Testis (tissue), 2 donors: ENCODE results near the gene GRB14.

Experiments used
- CTCF ChIP-seq, 3 experiments: fragments of 450-650 bp in 2 of 3; fragments of 200-600 bp in 1 of 3; sonication (generic) in 1 of 3; IDR thresholded peaks; one replicate each; pipeline ENCODE4 v1.5.1; 2016 to 2019; ENCODE audit warnings: antibody characterized with exemption in 3 of 3, mild to moderate bottlenecking in 2 of 3, moderate library complexity in 1 of 3
- POLR2A ChIP-seq: fragments of 450-650 bp; IDR thresholded peaks from one replicate; pipeline ENCODE4 v1.6.1; 2017; ENCODE audit warnings: antibody characterized with exemption, mild to moderate bottlenecking, moderate library complexity

- TF ChIP-seq CTCF (IDR thresholded peaks at IDR 0.05) (no peak), POLR2A (no peak)
Measured at GRCh38 chr2:164567335-164567989, 53.8 kb downstream of the GRB14 start.
